HG03045 (cell line): ENCODE results near the gene FPR1.
"Not testable (repeated sequence)": the region's sequence is repeated elsewhere in the genome, so short reads cannot be mapped to it uniquely, and the experiment has no call there.

Source experiments
- ATAC-seq: cut with Tn5 transposase; IDR thresholded peaks from one replicate; pipeline ENCODE4 v1.9.1; 2021; ENCODE audit warnings: mild to moderate bottlenecking, moderate library complexity; ENCODE audit not compliant: unreplicated experiment

FPR1 gene

DNA sequence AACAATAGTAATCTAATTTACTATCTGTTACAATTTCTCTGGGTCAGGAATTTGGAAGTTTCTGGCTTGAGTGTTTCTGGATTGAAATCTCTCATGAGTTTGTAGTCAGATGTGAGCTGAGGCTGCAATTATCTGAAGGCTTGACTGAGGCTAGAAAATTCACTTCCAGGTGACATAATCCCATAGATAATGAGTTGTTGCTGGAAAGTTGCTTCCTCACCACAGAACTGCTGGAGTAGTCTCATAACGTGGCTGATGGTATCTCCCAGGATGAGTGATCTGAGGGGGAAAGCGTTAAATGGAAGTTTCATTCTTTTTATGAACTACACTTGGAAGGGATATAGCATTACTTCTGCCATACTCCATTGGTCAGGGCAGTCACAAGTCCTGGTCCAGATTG, 28.0 kb upstream of the FPR1 start:
- no peak for ATAC-seq

DNA sequence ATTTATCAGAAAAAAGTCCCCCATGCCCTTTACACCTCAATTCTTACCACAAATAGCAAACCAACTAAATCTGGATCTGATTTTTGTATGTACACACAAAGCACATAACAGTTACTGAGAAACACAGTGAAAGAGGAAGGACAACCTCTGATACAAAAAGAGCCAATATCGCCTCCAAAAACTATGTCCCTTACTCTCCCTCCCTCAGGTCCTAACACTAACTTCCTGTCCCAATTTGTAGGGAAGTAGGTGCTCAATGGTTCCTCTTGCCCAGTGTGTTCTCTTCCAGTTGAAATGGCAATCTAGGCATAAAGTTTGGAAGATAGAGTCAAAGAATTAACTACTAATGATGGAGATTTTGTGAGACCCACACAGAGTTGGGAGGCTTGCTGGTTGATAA, 27.5 kb upstream of the FPR1 start:
- no peak for ATAC-seq

GRCh38 chr19:51777570-51778462, 26.1 kb upstream of the FPR1 start:
- no peak for ATAC-seq

GRCh38 chr19:51776561-51776960, 24.9 kb upstream of the FPR1 start:
- ATAC-seq, result not testable (repeated sequence)

GRCh38 chr19:51772977-51773376, 21.3 kb upstream of the FPR1 start:
- no peak for ATAC-seq

DNA sequence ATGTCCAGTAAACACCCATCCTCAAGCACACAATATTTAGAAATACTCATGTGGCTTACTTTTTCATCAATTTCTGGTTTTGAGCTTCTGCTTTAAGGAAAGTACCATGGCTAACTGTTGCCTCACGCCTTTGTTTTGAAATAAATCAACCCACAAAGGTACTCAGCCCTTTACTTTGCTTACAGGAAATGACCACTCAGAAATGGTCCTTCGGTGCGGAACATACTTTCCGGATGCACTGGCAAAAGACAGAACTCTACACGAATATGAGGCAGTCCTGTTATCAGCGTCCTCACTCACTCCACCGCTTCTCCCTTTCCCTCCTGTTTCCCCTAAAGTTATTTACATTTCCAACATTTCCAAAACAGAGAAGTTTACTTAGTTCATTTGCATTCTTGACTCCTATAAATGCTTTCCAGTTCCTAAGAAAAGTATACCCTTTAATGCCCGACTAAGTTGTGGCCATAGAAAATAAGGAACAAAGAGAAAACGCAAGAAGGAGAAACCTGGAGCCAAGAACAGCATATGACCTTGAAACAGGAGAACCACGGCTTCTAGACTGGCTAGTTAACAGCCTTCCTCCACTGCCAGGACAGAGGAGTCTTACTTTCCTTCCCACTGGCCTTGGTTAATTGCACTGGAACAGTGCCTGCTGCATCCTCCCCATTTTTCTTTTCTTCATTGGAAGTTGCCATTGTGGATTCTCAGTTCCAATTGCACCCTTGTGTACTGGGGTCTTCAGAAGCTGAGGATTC, 19.9 kb upstream of the FPR1 start:
- no peak for ATAC-seq

GRCh38 chr19:51766461-51766860, 14.8 kb upstream of the FPR1 start:
- no peak for ATAC-seq

DNA sequence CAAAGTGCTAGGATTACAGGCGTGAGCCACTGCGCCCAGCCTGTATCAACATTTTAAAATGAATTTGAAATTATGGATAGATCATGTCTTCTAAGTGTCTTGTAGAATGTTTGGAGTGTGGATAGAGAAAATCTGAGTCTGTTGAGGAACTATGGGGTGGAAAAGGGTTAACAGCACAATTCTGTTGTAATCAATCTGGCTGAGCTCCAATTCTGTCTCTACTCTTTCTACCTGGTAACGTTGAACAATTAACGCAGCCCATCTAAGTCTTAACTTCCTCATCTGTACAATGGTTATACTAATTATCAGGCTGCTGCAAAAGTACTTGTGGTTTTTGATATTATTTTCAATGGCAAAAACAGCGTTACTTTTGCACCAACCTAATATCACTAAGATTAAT, 13.4 kb upstream of the FPR1 start:
- no peak for ATAC-seq

GRCh38 chr19:51761696-51762095, 10.0 kb upstream of the FPR1 start:
- no peak for ATAC-seq

DNA sequence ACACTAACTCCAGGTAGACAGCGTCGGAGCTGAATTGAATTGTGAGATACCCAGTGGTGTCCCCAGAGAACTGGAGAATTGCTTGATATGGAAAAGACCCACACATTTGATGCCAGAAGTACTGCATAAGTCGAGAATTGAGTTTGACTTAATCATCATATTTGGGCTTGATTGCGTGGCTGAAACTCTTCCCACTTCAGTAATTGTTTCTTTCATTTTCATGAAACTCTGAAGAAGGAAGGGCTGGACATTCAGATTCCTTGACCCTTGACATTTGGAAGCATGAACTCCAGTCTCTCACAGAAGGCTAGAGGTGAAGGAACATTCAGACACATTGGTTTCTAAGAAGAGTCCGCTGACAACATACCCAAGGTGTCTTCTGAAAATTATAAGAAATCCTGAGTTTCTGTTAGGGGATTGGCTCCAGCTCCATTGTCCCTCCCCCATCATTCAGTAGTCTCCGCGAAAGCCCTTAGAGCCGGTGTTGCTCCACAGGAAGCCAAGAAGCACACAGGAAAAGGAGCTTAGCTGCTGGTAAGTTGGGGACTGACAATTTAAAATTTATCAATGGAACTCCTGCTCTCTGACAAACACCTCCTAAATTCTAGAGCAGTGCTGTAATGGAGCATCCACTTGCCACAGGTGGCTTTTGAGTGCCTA, 9.1 kb upstream of the FPR1 start, which contains the start of gene FPR2:
Gene FPR2 (plus strand): TSS at position 484 of the 660 bp plus-strand sequence. CDS start 7,479 bp downstream, outside the sequence.
- no peak for ATAC-seq

GRCh38 chr19:51755571-51755970, 3.9 kb upstream of the FPR1 start:
- no peak for ATAC-seq

DNA sequence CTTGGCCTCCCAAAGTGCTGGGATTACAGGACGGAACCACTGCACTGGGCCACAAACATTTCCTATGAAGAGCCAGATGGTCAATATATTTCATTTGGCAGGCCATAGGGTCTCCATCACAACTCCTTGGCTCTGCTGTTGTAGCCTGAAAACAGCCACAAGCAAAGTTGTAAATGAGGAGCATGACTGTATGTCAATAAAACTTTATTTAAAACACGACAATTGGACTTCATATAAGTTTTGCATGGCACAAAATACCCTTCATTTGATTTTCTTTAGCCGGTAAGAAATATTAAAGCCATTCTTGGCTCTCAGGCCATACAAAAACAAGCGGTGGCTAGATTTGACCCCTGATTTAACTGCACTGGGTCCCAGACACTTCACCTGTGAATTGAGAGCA, 3.1 kb upstream of the FPR1 start:
- no peak for ATAC-seq

GRCh38 chr19:51754109-51754508, 2.4 kb upstream of the FPR1 start:
- no peak for ATAC-seq

DNA sequence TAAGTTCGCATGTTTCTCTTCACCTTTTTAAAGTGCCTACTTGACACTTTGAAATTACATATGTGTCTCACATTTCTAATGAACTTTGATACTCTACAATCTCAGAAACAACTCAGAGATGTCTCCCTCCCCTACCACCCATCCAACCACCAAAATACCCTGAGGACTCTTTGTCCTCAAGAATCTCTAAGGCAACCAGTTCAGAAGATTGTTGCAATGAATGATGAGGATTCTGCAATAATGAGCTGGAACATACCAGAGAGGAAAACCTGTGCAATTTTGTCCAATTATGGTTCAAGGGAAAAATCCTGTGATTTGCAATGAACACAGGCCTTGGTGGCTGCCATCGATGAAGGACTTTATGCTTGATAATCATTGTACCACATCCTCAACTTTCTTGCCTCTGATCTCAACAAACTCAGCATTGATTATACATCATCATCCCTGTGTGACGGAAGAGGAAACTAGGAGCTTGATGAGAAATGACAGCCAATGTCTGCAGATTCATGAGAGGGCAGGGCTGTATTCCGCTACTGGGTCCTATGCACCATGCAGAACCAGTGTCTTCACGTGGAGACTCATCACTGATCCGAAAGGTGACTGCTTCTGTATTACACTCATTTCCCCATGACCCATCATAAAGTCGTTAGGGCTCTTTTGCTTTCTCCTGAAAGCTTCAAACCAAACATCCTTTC, 1.1 kb downstream of the FPR1 start:
- ATAC-seq, result no peak

GRCh38 chr19:51749979-51750378, 1.7 kb downstream of the FPR1 start:
- ATAC-seq, result no peak

DNA sequence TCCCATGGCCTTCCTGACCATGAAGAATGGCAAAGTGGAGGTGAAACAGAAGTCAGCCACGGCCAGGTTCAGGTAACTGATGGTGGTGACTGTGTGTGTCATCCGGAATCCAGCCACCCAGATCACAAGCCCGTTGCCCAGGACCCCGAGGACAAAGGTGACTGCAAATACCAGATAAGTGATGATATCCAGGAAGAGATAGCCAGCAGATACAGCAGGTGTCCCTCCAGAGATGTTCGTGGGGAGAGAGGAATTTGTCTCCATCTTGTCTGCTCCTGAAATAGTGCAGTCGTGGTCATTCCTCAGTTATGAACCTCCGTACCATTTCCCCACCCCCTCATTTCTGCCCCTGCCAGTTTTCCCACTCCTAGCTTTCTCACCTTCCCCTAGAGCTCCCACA, 4.9 kb downstream of the FPR1 start:
- no peak for ATAC-seq

DNA sequence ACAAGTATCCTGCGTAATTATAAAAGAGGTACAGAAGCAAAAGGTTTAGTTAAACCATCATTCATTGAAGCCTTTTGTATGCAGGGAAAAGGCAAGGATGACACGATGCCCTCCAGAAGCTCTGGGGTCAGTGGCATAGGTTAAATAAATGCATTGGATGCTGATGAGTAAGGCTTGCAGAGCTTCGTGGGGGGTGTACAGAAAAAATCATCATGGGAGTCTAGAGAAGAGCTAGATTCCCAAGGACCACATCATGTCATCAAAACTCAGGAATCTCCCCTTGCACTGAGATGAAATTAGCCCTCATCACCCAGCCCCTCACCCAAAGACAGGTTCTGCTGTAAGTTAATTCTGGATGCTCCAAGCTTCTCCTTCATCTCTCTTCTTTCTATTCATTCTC, 8.3 kb downstream of the FPR1 start:
- no peak for ATAC-seq

DNA sequence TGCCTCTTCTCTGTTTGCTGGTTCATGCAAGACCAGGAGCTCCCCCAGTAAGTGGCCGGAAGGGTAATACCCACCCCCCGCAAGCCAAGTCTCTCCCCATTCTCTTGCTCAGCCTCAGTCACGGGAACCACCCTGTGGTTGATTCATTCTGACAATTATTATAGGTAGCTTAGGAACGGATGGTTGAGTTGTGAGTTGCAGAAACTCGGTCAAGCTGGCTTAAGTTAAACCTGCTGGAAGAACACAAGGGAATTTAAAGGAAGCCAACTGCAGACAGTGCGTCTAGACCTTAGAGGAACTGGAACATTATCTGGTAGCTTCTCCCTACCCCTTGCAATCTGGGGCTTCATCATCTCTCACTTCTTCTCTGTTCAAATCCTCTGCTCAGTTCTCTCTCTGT, 8.9 kb downstream of the FPR1 start:
- ATAC-seq, result no peak

GRCh38 chr19:51740356-51740755, 11.3 kb downstream of the FPR1 start:
- no peak for ATAC-seq

- ATAC-seq, result no peak
These were observed 12.0 kb downstream of the FPR1 start for GRCh38 chr19:51739466-51740213.
